Stimulated activated CD8-positive, alpha-beta memory T cell treated with anti-CD3 and anti-CD28 coated beads, Interleukin-7, amount 100 ng/mL, for 24 hours (primary cell): Measurements from ENCODE around the gene DHRS4.

Source experiments
- DNase-seq: peaks from one replicate; pipeline ENCODE4 v3.0.0-alpha.2; 2020; ENCODE audit warnings: low read depth

The DHRS4 gene

GRCh38 chr14:23953464-23954278 lies at the start of gene DHRS4:
Gene DHRS4 (plus strand): TSS chr14:23953770. CDS start chr14:23953789, 19 bp downstream.
- DNase-seq, result peak; percentile 58

GRCh38 chr14:23910101-23910875 lies 43.3 kb upstream of the DHRS4 start:
- no peak for DNase-seq

GRCh38 chr14:23910876-23911210 lies 42.7 kb upstream of the DHRS4 start:
- DNase-seq, result no peak

- no peak for DNase-seq
Measured at GRCh38 chr14:23915559-23915958, 38.0 kb upstream of the DHRS4 start.

- DNase-seq, result no peak
Measured at GRCh38 chr14:23916004-23916403, 37.6 kb upstream of the DHRS4 start.

GRCh38 chr14:23916446-23916845 lies 37.1 kb upstream of the DHRS4 start:
- DNase-seq, result no peak

- no peak for DNase-seq
Measured at GRCh38 chr14:23922545-23922944, 31.0 kb upstream of the DHRS4 start.

GRCh38 chr14:23925523-23926075 lies 28.0 kb upstream of the DHRS4 start:
- no peak for DNase-seq

- no peak for DNase-seq
Measured at GRCh38 chr14:23926543-23926942, 27.0 kb upstream of the DHRS4 start.

- no peak for DNase-seq
Measured at GRCh38 chr14:23929136-23929535, 24.4 kb upstream of the DHRS4 start.

- peak; percentile 76 for DNase-seq
Measured at GRCh38 chr14:23929822-23930294, 23.7 kb upstream of the DHRS4 start.

GRCh38 chr14:23930742-23931141 lies 22.8 kb upstream of the DHRS4 start:
- DNase-seq, result no peak

- no peak for DNase-seq
Measured at GRCh38 chr14:23931721-23932289, 21.8 kb upstream of the DHRS4 start.

GRCh38 chr14:23932639-23933038 lies 20.9 kb upstream of the DHRS4 start:
- DNase-seq, result no peak

GRCh38 chr14:23933108-23933741 lies 20.3 kb upstream of the DHRS4 start:
- no peak for DNase-seq

- no peak for DNase-seq
Measured at GRCh38 chr14:23933742-23934128, 19.8 kb upstream of the DHRS4 start.

- no peak for DNase-seq
Measured at GRCh38 chr14:23935158-23935557, 18.4 kb upstream of the DHRS4 start.

GRCh38 chr14:23936084-23936829 lies 17.3 kb upstream of the DHRS4 start:
- DNase-seq, result no peak

GRCh38 chr14:23937203-23937602 lies 16.4 kb upstream of the DHRS4 start:
- no peak for DNase-seq

- DNase-seq, result no peak
Measured at GRCh38 chr14:23938823-23939222, 14.7 kb upstream of the DHRS4 start.

GRCh38 chr14:23939607-23940326 lies 13.8 kb upstream of the DHRS4 start:
- DNase-seq, result no peak
